ENCODE measurements around the gene CABCOCO1. TPM values are rescaled to one million over a fixed set of nuclear protein-coding genes. Genes with fewer than 3 reads are reported as not detected.

CABCOCO1 gene
- total RNA-seq, 1 donor, result 0.43 TPM

DNA sequence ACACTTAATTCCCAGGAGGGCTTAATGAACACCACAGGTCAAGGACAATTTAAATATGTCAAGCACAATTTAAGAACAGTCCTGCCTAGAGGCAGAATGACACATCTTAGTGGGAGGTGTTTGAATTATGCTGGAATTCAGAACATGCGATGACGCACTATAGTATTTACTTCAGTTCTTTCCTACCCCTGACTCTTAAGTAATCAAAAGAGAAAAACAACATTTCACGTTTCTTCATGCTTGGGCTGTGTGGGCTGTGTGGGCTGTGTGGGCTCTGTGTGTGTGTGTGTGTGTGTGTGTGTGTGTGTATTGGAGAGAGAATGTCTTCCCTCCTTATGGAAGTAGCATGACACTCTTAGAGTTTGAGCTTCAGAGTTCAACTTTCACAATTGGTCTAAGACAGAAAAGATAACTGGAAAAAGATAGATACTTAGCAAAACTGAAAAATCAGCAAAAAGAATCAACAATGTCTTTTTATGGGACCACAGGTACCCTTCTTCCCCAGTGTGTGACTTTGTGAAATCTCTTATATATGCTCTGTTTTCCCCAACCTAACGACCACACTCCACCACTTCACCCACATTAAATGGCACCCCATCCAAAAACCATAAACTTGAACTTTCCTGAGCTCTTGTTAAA lies 33.7 kb upstream of the CABCOCO1 start:
- H3K4me3 ChIP-seq (ENCODE audit: low read depth, low read length), result no peak overlapping the region
- DNase-seq (ENCODE audit: low read depth), result peak; percentile 93
- TF ChIP-seq, protein P1, sequence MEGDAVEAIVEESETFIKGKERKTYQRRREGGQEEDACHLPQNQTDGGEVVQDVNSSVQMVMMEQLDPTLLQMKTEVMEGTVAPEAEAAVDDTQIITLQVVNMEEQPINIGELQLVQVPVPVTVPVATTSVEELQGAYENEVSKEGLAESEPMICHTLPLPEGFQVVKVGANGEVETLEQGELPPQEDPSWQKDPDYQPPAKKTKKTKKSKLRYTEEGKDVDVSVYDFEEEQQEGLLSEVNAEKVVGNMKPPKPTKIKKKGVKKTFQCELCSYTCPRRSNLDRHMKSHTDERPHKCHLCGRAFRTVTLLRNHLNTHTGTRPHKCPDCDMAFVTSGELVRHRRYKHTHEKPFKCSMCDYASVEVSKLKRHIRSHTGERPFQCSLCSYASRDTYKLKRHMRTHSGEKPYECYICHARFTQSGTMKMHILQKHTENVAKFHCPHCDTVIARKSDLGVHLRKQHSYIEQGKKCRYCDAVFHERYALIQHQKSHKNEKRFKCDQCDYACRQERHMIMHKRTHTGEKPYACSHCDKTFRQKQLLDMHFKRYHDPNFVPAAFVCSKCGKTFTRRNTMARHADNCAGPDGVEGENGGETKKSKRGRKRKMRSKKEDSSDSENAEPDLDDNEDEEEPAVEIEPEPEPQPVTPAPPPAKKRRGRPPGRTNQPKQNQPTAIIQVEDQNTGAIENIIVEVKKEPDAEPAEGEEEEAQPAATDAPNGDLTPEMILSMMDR (IDR thresholded peaks at IDR 0.05; ENCODE audit: insufficient read depth, low read depth, low read length), result no peak

DNA sequence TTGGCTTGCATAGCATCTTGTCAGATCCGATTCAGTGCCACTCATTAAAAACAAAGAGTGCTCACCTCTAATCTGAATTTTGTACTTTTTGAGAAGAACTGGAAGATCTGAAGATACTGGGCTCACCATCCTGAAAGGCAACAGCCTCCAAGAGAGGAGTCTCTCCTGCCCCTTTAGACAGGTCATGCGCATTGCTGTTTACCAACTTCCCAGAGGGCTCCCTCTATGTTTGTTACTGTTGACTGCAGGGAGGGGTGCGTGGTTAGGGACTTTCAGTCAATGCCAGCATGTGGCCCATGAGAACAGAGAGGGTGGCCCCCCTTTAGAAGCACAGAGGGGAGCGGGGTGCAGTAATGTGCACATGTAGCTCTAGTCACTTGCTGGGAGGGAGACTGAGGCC lies 33.2 kb upstream of the CABCOCO1 start:
- TF ChIP-seq, protein P1 (IDR thresholded peaks at IDR 0.05; ENCODE audit: insufficient read depth, low read depth, low read length), result no peak
- H3K4me3 ChIP-seq (ENCODE audit: low read depth, low read length), result no peak overlapping the region
- no peak for DNase-seq (ENCODE audit: low read depth)

DNA sequence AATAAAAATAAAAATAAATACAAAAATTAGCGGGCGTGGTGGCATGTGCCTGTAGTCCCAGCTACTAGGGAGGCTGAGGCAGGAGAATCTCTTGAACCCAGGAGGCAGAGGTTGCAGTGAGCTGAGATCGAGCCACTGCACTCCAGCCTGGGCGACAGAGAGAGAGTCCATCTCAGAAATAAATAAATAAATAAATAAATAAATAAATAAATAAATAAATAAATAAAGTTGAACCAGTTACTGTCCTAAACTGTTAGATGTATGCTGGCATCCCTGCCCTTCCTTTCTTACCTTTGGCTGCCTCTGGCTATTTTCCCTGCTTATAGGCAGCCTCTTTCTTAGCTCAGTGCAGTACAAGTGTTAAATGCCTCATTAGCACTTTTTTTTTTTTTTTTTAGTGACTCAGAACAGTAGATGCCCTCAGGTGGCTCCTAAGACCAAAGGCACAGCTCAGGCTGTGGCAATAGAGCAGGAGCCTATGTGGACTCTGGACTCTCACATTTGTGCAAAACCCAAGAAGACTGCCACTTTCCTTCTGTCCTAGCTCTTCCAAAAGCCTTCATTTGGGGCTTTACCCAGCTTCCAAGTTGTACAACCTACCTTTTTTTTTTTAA lies 30.6 kb upstream of the CABCOCO1 start:
- no peak for DNase-seq (ENCODE audit: low read depth)
- TF ChIP-seq, protein P1 (IDR thresholded peaks at IDR 0.05; ENCODE audit: insufficient read depth, low read depth, low read length), result no peak
- H3K4me3 ChIP-seq (ENCODE audit: low read depth, low read length), result no peak overlapping the region

DNA sequence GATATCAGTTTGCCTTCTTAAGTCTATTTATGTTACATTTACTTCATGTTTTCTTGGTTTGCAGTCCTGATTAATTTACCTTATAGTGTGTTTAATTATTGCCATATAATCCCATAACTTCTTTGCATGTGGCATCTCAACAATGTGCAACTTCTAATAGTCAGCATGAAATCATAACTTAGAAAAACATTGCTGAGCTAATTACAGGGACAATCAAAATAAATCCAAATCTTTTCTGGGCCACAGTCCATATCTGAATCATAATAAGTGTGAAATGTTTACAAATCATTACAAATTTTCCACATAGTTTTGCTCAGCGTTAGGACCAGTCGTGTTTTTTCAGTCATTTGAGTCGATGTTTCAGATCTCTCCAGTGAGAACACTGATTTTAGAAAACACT lies 29.1 kb upstream of the CABCOCO1 start:
- TF ChIP-seq, protein P1 (IDR thresholded peaks at IDR 0.05; ENCODE audit: insufficient read depth, low read depth, low read length), result no peak
- DNase-seq (ENCODE audit: low read depth), result peak; percentile 60
- no peak overlapping the region for H3K4me3 ChIP-seq (ENCODE audit: low read depth, low read length)

DNA sequence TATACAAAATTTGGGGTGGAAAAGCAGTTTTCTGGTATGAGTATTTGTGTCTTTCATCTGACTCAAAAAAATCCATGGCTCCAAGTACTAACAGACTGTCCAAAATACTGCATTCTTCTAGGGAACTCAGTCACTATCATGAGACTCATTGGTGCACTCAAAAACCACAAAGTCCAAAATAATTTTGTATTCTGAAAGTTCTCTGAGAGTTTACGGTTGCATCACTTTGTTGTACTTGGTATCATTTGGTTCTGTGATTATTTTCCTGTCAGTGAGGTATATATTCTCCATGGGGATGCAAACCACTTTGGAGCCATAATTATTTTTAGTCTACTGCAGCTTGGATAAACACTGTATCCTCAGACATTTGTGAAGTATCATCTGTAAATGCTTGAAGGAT lies 28.0 kb upstream of the CABCOCO1 start:
- H3K4me3 ChIP-seq (ENCODE audit: low read depth, low read length), result no peak overlapping the region
- DNase-seq (ENCODE audit: low read depth), result peak; percentile 69
- TF ChIP-seq, protein P1 (IDR thresholded peaks at IDR 0.05; ENCODE audit: insufficient read depth, low read depth, low read length), result no peak

DNA sequence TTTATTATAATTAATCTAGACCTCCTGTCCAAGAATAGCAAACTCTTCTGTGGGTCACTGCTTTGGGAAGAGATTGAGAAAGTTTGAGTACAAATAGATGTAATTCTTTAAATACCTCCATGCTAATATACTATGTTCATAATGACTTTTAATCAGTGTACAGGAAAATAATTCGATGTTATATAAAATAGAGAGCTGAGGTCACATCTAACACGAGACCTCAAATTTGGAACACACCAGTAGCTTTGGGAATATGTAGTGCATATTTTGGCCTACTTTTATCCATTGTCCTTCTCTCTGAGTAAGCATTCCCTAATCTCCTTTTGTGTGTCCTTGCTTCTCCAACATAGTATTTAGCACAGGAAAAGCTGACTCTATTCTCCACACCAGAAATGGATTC lies 27.3 kb upstream of the CABCOCO1 start:
- TF ChIP-seq, protein P1 (IDR thresholded peaks at IDR 0.05; ENCODE audit: insufficient read depth, low read depth, low read length), result no peak
- no peak for DNase-seq (ENCODE audit: low read depth)
- no peak overlapping the region for H3K4me3 ChIP-seq (ENCODE audit: low read depth, low read length)

Measured in fibroblast of villous mesenchyme (primary cell).